K562 (cell line): Measurements from ENCODE around the gene SDR42E2. TPM values are rescaled to one million over a fixed set of nuclear protein-coding genes. Genes with fewer than 3 reads are reported as not detected.

Experiments
- BRF1 ChIP-seq: IDR thresholded peaks from 3 replicates; pipeline ENCODE4 v1.6.1; 2011; ENCODE audit warnings: borderline replicate concordance, mild to moderate bottlenecking; ENCODE audit not compliant: insufficient read length; ENCODE audit errors: extremely low read depth
- CXXC5 ChIP-seq: fragments of 250-450 bp; sonication (Bioruptor Pico); IDR thresholded peaks from 2 replicates; pipeline ENCODE4 v1.8.0; 2022; ENCODE audit warnings: inconsistent platforms, mild to moderate bottlenecking, moderate library complexity
- ELF4 ChIP-seq: fragments of 450-650 bp; formaldehyde crosslinking; IDR thresholded peaks from 2 replicates; pipeline ENCODE4 v1.4.0; 2022; ENCODE audit warnings: missing genetic modification characterization
- ETV1 ChIP-seq: fragments of 450-650 bp; conservative IDR thresholded peaks from 2 replicates; pipeline ENCODE4 v1.6.1; 2016; ENCODE audit warnings: missing genetic modification characterization, control low read depth, low read depth, missing compliant biosample characterization
- FIP1L1 ChIP-seq: fragments of 200-400 bp; formaldehyde crosslinking; IDR thresholded peaks from 2 replicates; pipeline ENCODE4 v1.6.1; 2018; ENCODE audit warnings: mild to moderate bottlenecking, low read depth, low read length; ENCODE audit not compliant: poor library complexity, severe bottlenecking
- FOXA3 ChIP-seq, 2 experiments: fragments of 450-650 bp in 1 of 2; sonication (generic) in 1 of 2; formaldehyde crosslinking; IDR thresholded peaks in 1 of 2; conservative IDR thresholded peaks in 1 of 2; 2 replicates each; pipeline versions ENCODE4 v1.4.0 to v1.8.0; 2020 to 2022; ENCODE audit warnings: mild to moderate bottlenecking in 2 of 2, missing genetic modification reagents in 1 of 2
- HDAC3 ChIP-seq: fragments of 450-650 bp; IDR thresholded peaks from 2 replicates; pipeline ENCODE4 v1.6.1; 2018; ENCODE audit warnings: borderline replicate concordance, mild to moderate bottlenecking, moderate library complexity; ENCODE audit not compliant: partially characterized antibody
- JUN ChIP-seq, 2 experiments: sonication (generic) in 1 of 2; formaldehyde crosslinking in 1 of 2; IDR thresholded peaks; 2 replicates each; pipeline versions ENCODE4 v1.6.1 to v1.8.0; 2012 to 2022; ENCODE audit warnings: borderline replicate concordance in 2 of 2, mild to moderate bottlenecking in 2 of 2, improper control_type of control experiment in 1 of 2, low read depth in 1 of 2, low read length in 1 of 2, missing genetic modification reagents in 1 of 2
- KAT2B ChIP-seq: IDR thresholded peaks from one replicate; pipeline ENCODE4 v1.6.1; 2012; ENCODE audit warnings: low read depth, mild to moderate bottlenecking, control low read depth, inconsistent platforms, low read length, moderate library complexity
- LEF1 ChIP-seq: fragments of 450-650 bp; IDR thresholded peaks from 2 replicates; pipeline ENCODE4 v1.6.1; 2016; ENCODE audit warnings: mild to moderate bottlenecking
- MYNN ChIP-seq, 2 experiments: sonication (generic); formaldehyde crosslinking in 1 of 2; IDR thresholded peaks; 2 replicates each; pipeline versions ENCODE4 v1.5.0 to v1.6.1; 2016 to 2020; ENCODE audit warnings: antibody characterized with exemption in 1 of 2, missing genetic modification reagents in 1 of 2
- POLR2A ChIP-seq: fragments of 450-650 bp; conservative IDR thresholded peaks from 2 replicates; pipeline ENCODE4 v1.6.1; 2016
- POU5F1 ChIP-seq: fragments of 150-350 bp; IDR thresholded peaks from 2 replicates; pipeline ENCODE4 v1.6.1; 2014; ENCODE audit warnings: borderline replicate concordance, low read length, low read depth, mild to moderate bottlenecking; ENCODE audit not compliant: partially characterized antibody
- RBM14 ChIP-seq: fragments of 200-400 bp; formaldehyde crosslinking; IDR thresholded peaks from 2 replicates; pipeline ENCODE4 v1.6.1; 2018; ENCODE audit warnings: low read depth, mild to moderate bottlenecking, low read length, moderate library complexity, borderline replicate concordance; ENCODE audit not compliant: insufficient read depth
- SAFB ChIP-seq: fragments of 200-400 bp; formaldehyde crosslinking; IDR thresholded peaks from 2 replicates; pipeline ENCODE4 v1.6.1; 2017; ENCODE audit warnings: low read depth, low read length, borderline replicate concordance
- SIN3B ChIP-seq: fragments of 450-650 bp; IDR thresholded peaks from 2 replicates; pipeline ENCODE4 v1.6.1; 2017; ENCODE audit warnings: low read depth, mild to moderate bottlenecking, moderate library complexity
- SMAD4 ChIP-seq: fragments of 250-450 bp; sonication (Bioruptor Pico); conservative IDR thresholded peaks from 2 replicates; pipeline ENCODE4 v1.8.0; 2021; ENCODE audit warnings: inconsistent platforms, mild to moderate bottlenecking, moderate library complexity
- SREBF1 ChIP-seq: fragments of 150-350 bp; IDR thresholded peaks from 2 replicates; pipeline ENCODE4 v1.6.1; 2014; ENCODE audit warnings: antibody characterized with exemption, low read depth, low read length, borderline replicate concordance
- THRAP3 ChIP-seq: fragments of 450-650 bp; IDR thresholded peaks from 2 replicates; pipeline ENCODE4 v1.6.1; 2016; ENCODE audit warnings: mild to moderate bottlenecking, inconsistent platforms, borderline replicate concordance
- WHSC1 ChIP-seq: IDR thresholded peaks from one replicate; pipeline ENCODE4 v1.6.1; 2012; ENCODE audit warnings: low read length, control low read depth, inconsistent platforms
- ZBTB33 ChIP-seq: sonication (generic); formaldehyde crosslinking; IDR thresholded peaks from 2 replicates; pipeline ENCODE4 v1.8.1; 2023; ENCODE audit warnings: mild to moderate bottlenecking, missing genetic modification reagents
- ZNF124 ChIP-seq: sonication (generic); formaldehyde crosslinking; IDR thresholded peaks from 2 replicates; pipeline ENCODE4 v1.8.1; 2022; ENCODE audit warnings: missing genetic modification reagents
- ZNF143 ChIP-seq: sonication (generic); formaldehyde crosslinking; IDR thresholded peaks from 2 replicates; pipeline ENCODE4 v1.9.0; 2022; ENCODE audit warnings: mild to moderate bottlenecking, missing genetic modification reagents
- ZNF282 ChIP-seq: sonication (generic); formaldehyde crosslinking; IDR thresholded peaks from 2 replicates; pipeline ENCODE4 v1.8.1; 2023; ENCODE audit warnings: missing genetic modification reagents
- ZNF445 ChIP-seq: fragments of 250-450 bp; sonication (Bioruptor Pico); IDR thresholded peaks from 2 replicates; pipeline ENCODE4 v1.4.0; 2020; ENCODE audit warnings: low read depth, mild to moderate bottlenecking, moderate library complexity
- ZNF512 ChIP-seq: IDR thresholded peaks from 2 replicates; pipeline ENCODE4 v1.6.1; 2016; ENCODE audit warnings: missing genetic modification characterization, missing compliant biosample characterization
- polyA plus RNA-seq, 8 experiments: library from polyadenylated mRNA; depleted of rRNA in 4 of 8; stranded (reverse) in 5 of 8; unstranded in 3 of 8; fragments of >200 nt; fragmentation: Nextera tagmentation in 2 of 8; fragmentation: Illumina TruSeq in 1 of 8; extraction: Ambion mirVana in 2 of 8; extraction: Trizol in 1 of 8; gene quantifications; 2 replicates each; pipeline versions ENCODE4 v1.2.1 to v1.2.3, GENCODE V29; 2011 to 2014; ENCODE audit warnings: inconsistent platforms in 1 of 8, missing spikeins in 1 of 8
- total RNA-seq, 7 experiments: library from RNA; depleted of rRNA in 6 of 7; stranded (reverse); fragments of >200 nt in 6 of 7; fragmentation: Illumina TruSeq in 2 of 7; extraction: Trizol in 2 of 7; gene quantifications; 2 replicates each; pipeline versions ENCODE4 v1.2.1 to v1.2.3, GENCODE V29; 2011 to 2021; ENCODE audit warnings: low replicate concordance in 1 of 7

SDR42E2 gene
- total and polyA plus RNA-seq, 9 of the 15 experiments (the other 6 are each of a cell fraction or from before 2014, with no cell fraction given), result 0.03 to 0.07 (median 0.04) TPM; not detected in 4

GRCh38 chr16:22190776-22191531 is 28.6 kb downstream of the SDR42E2 start (continued):
- TF ChIP-seq FIP1L1, result no peak
- TF ChIP-seq KAT2B, result no peak
- TF ChIP-seq ZNF124 (CRISPR knock-in tag), result no peak
- TF ChIP-seq HDAC3, result no peak
- no peak for TF ChIP-seq JUN (IDR thresholded peaks at IDR 0.05; ENCODE audit: borderline replicate concordance, low read depth, low read length)
- no peak for TF ChIP-seq JUN (CRISPR knock-in tag; IDR thresholded peaks at IDR 0.05; ENCODE audit: borderline replicate concordance)
- peak; percentile 70; the same call in 1 of the 2 replicates for TF ChIP-seq ELF4 (CRISPR knock-in tag)
- peak; percentile 57 for TF ChIP-seq CXXC5 (CRISPR knock-in tag)
- TF ChIP-seq ZNF282 (CRISPR knock-in tag), result no peak
- no peak for TF ChIP-seq ZBTB33
- no peak for TF ChIP-seq FOXA3 (CRISPR knock-in tag; conservative IDR thresholded peaks at IDR 0.05 in 1 of 2, IDR thresholded peaks at IDR 0.05 in 1 of 2)
- no peak for TF ChIP-seq POU5F1
- TF ChIP-seq RBM14, result no peak
- TF ChIP-seq BRF1, result no peak
- TF ChIP-seq POLR2A, result peak; percentile 94
- TF ChIP-seq SMAD4 (CRISPR knock-in tag), result no peak
- TF ChIP-seq ZNF512 (tag), result no peak
- no peak for TF ChIP-seq SIN3B
- no peak for TF ChIP-seq MYNN (IDR thresholded peaks at IDR 0.05)
- TF ChIP-seq MYNN (CRISPR knock-in tag; IDR thresholded peaks at IDR 0.05), result no peak
- no peak for TF ChIP-seq SAFB
- TF ChIP-seq ZNF445 (CRISPR knock-in tag), result no peak
- TF ChIP-seq THRAP3, result no peak
- TF ChIP-seq LEF1, result no peak
- no peak for TF ChIP-seq WHSC1
- no peak for TF ChIP-seq ETV1
- TF ChIP-seq ZNF143, result no peak
- no peak for TF ChIP-seq SREBF1
